LNCAP (cell line): Measurements from ENCODE around the gene SPA17.

Experiments
- TF ChIP-seq, protein P1 (sequence below): fragments of 450-650 bp; IDR thresholded peaks from 2 replicates; pipeline ENCODE4 v1.5.1; 2017; ENCODE audit warnings: mild to moderate bottlenecking

Gene SPA17

GRCh38 chr11:124663861-124664260, 9.8 kb upstream of the SPA17 start:
- TF ChIP-seq, protein P1, sequence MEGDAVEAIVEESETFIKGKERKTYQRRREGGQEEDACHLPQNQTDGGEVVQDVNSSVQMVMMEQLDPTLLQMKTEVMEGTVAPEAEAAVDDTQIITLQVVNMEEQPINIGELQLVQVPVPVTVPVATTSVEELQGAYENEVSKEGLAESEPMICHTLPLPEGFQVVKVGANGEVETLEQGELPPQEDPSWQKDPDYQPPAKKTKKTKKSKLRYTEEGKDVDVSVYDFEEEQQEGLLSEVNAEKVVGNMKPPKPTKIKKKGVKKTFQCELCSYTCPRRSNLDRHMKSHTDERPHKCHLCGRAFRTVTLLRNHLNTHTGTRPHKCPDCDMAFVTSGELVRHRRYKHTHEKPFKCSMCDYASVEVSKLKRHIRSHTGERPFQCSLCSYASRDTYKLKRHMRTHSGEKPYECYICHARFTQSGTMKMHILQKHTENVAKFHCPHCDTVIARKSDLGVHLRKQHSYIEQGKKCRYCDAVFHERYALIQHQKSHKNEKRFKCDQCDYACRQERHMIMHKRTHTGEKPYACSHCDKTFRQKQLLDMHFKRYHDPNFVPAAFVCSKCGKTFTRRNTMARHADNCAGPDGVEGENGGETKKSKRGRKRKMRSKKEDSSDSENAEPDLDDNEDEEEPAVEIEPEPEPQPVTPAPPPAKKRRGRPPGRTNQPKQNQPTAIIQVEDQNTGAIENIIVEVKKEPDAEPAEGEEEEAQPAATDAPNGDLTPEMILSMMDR, result no peak

GRCh38 chr11:124667601-124668000, 6.1 kb upstream of the SPA17 start:
- TF ChIP-seq, protein P1, result no peak

DNA sequence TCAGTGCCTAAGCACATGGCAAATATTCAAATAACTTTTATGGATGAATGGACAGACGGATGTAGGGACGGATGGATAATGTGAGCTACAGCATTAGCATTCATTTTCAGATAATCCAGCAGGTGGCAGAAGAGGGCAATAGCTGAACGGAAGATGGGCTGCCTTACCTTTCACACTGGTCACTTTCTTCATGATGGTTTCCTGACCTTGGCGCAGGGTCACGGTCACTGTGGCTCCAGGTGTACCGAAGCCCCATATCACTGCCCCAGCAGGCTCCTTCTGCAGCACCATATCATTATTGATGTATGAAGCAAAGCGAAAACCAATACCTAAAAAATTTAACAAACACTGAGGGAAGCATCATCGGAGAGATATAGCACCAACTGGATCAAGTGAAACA, 4.5 kb upstream of the SPA17 start:
- TF ChIP-seq, protein P1, result peak; percentile 82

- TF ChIP-seq, protein P1, result no peak
Measured at GRCh38 chr11:124670732-124671131, 3.0 kb upstream of the SPA17 start.

- TF ChIP-seq, protein P1, result no peak
Measured at GRCh38 chr11:124672536-124673215, 1.0 kb upstream of the SPA17 start.

GRCh38 chr11:124674168-124674517, 439 bp downstream of the SPA17 start:
- TF ChIP-seq, protein P1, result no peak

DNA sequence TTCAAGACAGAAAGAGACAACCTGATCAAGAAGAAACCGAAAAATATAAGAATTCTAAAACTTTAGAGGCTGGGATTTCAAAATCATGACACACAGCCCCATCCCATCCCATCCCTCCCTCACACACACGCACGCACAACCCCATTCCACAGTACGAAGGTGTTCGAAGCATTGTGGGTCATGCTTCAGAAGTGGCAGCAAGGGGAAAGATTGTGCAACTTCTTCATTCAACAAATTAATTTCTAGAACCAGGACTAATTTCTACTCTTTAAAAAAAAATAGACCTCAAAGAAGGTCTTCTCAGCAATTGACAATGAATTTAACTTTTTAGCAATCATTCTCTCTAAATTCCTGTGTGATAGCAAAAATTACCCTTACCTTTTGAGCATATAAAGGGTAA, 867 bp downstream of the SPA17 start:
- TF ChIP-seq, protein P1, result no peak

- TF ChIP-seq, protein P1, result no peak
Measured at GRCh38 chr11:124676386-124676785, 2.7 kb downstream of the SPA17 start.
